Activated naive CD4-positive, alpha-beta T cell treated with anti-CD3 and anti-CD28 coated beads, Interleukin-2, amount 50 U/mL, for 24 hours (primary cell): ENCODE measurements around the gene MRPL55.

Source experiments
- H3K27ac Mint-ChIP-seq: one replicate; pipeline ENCODE4 v1.8.0; 2021; ENCODE audit warnings: mild to moderate bottlenecking, mixed read lengths
- H3K27me3 Mint-ChIP-seq: one replicate; pipeline ENCODE4 v1.8.0; 2021; ENCODE audit warnings: mixed read lengths
- H3K36me3 Mint-ChIP-seq: one replicate; pipeline ENCODE4 v1.8.0; 2021; ENCODE audit warnings: mixed read lengths
- H3K4me1 Mint-ChIP-seq: one replicate; pipeline ENCODE4 v1.8.0; 2021; ENCODE audit warnings: mixed read lengths
- H3K4me3 Mint-ChIP-seq: one replicate; pipeline ENCODE4 v1.8.0; 2021; ENCODE audit warnings: mild to moderate bottlenecking, mixed read lengths
- H3K9me3 Mint-ChIP-seq: one replicate; pipeline ENCODE4 v1.8.0; 2021; ENCODE audit warnings: mixed read lengths

The MRPL55 gene

DNA sequence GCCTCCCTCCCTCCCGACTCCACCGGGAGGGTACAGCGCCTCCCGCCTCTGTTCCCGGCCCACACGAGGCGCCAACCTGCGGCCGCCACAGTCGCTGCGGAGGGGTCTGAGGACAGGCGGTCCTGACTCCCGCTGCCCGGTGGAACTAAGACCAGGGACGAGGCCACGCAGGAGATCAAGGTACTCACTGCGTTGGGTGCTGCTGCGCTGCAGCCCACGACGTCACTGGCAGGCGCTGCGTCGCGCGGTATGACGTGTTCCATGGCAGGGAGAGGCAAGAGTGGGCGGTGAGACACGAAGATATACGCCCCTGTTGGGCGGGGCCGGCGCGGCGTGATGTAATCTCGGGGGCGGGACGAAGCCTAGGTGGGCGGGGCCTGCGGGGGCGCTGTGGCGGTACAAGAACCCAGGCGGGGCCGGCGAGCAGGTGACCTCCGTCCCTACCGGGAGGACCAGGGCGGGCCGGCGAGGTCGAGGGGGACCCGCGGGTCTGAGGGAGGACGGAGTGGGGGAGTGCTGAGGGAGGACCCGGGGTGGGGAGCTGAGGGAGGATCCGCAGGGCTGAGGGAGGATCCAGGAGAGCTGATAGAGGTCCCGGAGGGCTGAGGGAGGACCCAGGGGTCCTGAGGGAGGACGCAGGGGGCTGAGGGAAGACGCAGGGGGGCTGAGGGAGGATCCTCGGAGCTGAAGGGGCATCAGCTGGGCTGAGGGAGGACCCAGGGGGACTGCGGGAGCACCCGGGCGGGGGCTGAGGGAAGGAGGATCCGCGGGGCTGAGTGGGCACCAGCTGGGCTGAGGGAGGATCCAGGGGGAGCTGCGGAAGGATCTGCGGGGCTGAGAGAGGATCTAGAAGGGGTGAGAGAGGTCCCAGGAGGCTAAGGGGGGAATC is at the start of gene MRPL55:
MRPL55 (minus strand) TSS at position 227 of the 889 bp plus-strand sequence. CDS start 1,039 bp downstream, outside the sequence.
- H3K9me3 Mint-ChIP-seq = no peaks in the 10 kb centered on the region
- H3K4me3 Mint-ChIP-seq = peak within 1 kb of the TSS; percentile 93
- H3K27me3 Mint-ChIP-seq = no peaks in the 10 kb centered on the region
- no peaks in the 10 kb centered on the region for H3K36me3 Mint-ChIP-seq
- H3K4me1 Mint-ChIP-seq = peaks cover 29% of the 10 kb centered on the region
- H3K27ac Mint-ChIP-seq = peak within 1 kb of the TSS; percentile 94

DNA sequence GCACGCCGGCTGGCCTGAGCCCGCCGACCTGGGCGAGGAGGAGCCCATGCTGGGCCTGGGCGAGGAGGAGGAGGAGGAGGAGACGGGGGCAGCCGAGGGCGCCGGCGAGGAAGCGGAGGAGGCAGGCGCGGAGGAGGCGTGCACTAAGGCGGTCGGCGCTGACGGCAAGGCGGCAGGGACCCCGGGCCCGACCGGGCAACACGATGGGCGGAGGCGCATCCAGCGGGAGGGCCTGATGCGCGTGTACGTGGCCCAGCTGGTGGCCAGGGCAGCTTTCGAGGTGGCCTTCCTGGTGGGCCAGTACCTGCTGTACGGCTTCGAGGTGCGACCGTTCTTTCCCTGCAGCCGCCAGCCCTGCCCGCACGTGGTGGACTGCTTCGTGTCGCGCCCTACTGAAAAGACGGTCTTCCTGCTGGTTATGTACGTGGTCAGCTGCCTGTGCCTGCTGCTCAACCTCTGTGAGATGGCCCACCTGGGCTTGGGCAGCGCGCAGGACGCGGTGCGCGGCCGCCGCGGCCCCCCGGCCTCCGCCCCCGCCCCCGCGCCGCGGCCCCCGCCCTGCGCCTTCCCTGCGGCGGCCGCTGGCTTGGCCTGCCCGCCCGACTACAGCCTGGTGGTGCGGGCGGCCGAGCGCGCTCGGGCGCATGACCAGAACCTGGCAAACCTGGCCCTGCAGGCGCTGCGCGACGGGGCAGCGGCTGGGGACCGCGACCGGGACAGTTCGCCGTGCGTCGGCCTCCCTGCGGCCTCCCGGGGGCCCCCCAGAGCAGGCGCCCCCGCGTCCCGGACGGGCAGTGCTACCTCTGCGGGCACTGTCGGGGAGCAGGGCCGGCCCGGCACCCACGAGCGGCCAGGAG is 49.3 kb upstream of the MRPL55 start:
- Mint-ChIP-seq H3K4me3 (no peak overlapping the region), H3K4me1 (peaks cover 23% of the 10 kb centered on the region), H3K27ac (no peak overlapping the region), H3K27me3 (no peaks in the 10 kb centered on the region), H3K9me3 (no peaks in the 10 kb centered on the region), H3K36me3 (no peaks in the 10 kb centered on the region)

DNA sequence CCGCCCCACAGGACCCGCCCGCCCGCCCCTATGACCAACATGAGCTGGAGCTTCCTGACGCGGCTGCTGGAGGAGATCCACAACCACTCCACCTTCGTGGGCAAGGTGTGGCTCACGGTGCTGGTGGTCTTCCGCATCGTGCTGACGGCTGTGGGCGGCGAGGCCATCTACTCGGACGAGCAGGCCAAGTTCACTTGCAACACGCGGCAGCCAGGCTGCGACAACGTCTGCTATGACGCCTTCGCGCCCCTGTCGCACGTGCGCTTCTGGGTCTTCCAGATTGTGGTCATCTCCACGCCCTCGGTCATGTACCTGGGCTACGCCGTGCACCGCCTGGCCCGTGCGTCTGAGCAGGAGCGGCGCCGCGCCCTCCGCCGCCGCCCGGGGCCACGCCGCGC is 48.6 kb upstream of the MRPL55 start:
- peaks cover 23% of the 10 kb centered on the region for H3K4me1 Mint-ChIP-seq
- H3K9me3 Mint-ChIP-seq = no peaks in the 10 kb centered on the region
- H3K27me3 Mint-ChIP-seq = no peaks in the 10 kb centered on the region
- H3K27ac Mint-ChIP-seq = no peak overlapping the region
- H3K36me3 Mint-ChIP-seq = no peaks in the 10 kb centered on the region
- H3K4me3 Mint-ChIP-seq = no peak overlapping the region

DNA sequence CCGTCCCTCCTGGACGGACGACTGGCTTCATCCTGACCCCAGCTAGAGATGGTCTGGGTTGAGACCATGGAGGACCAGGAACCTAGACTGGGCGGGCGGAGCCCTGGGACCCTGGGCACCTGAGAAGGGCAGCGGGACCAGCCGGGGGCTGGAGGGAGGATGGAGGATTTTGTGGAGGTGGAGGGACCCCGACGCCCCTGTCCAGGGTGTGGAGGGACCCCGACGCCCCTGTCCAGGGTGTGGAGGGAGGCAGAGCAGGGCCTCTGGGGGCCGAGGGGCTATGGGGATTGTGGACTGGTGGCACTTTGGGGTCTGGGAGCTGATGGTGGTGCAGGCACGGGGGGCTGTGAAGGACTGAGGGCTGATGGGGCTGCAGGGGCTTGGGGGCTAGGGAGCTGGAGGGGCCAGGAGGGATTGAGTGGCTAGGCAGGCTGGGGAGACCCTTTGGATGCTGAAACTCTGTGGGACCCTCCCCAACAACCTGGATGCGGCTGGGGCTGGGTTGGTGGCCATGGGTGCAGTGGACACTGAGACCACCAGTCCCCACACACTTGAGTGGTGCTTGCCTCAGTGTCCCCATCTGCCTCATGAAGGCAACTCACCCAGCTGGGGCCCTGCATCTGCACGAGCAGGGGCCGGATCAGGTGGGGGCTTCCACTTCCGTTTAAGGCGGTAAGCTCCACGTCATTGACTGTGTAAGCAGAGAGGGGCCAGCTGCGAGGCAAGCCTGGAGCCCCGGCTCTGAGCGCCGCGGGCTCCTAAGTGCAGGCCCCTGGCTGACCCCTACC is 48.0 kb upstream of the MRPL55 start:
- Mint-ChIP-seq H3K36me3 (no peaks in the 10 kb centered on the region), H3K9me3 (no peaks in the 10 kb centered on the region), H3K27me3 (no peaks in the 10 kb centered on the region), H3K4me1 (peaks cover 20% of the 10 kb centered on the region), H3K4me3 (no peak overlapping the region), H3K27ac (no peak overlapping the region)

DNA sequence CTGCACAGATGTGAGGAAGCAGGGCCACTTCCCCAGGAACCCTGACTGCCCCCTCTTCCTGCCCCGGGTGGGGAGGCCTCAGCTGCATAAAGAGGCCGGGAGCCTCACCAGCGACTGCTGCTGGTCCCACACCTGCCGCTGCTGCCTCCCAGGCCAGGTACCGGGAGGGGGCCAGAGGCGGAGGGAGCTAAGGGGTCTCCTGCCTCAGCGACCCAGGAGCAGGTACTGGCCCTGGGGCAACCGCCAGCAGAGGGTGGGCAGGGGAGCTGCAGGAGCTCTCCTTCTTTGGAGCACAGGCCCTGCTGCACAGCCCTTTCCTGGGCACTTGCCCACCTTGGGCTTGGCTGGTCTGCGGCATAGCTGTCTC is 47.4 kb upstream of the MRPL55 start:
- Mint-ChIP-seq H3K27ac (no peak overlapping the region), H3K4me1 (peaks cover 14% of the 10 kb centered on the region), H3K4me3 (no peak overlapping the region), H3K27me3 (no peaks in the 10 kb centered on the region), H3K36me3 (no peaks in the 10 kb centered on the region), H3K9me3 (no peaks in the 10 kb centered on the region)

DNA sequence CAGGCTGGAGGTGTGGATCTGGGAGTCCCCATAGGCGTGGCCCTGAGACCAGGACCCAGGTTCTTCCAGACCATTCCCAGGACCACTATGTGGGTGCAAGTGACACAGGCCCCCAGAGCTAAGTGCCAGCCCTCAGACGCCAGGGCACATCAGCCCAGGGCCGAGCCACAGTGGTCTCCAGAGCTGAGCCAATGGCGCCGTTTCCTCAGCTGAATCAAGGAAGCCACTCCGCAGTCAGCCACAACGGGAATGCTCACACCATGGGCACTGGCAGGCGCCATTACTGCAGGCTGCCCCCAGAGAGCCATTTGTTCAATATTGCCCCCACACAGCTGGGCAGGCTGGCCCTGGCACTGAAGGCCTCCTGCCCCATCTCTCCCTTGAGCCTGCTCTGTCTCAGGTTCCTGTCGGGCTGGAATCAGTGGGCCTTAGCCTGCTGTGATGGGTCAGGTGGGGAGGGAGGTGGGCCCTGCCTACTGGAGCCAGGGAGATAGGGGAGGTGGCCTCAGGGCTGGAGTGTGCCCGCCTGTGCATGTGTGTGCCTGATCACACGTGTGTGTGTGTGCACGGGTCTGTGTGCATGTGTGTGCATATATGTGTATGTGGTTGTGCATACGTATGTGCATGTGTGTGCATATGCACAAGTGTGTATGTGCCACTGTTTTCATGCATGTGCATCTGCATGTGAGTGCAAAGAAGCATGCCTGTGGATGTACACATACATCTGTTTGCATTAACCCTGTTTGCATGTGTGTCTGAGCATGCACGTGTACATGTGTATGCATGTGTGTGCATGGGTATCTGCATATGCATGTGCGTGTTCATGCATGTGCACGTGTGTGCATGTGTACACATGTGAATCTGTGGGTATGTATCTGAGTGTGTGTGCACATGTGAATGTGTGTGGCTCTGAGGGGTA is 46.8 kb upstream of the MRPL55 start:
- Mint-ChIP-seq H3K36me3 (no peaks in the 10 kb centered on the region), H3K4me1 (peaks cover 11% of the 10 kb centered on the region), H3K27me3 (no peaks in the 10 kb centered on the region), H3K27ac (no peak overlapping the region), H3K9me3 (no peaks in the 10 kb centered on the region), H3K4me3 (no peak overlapping the region)

DNA sequence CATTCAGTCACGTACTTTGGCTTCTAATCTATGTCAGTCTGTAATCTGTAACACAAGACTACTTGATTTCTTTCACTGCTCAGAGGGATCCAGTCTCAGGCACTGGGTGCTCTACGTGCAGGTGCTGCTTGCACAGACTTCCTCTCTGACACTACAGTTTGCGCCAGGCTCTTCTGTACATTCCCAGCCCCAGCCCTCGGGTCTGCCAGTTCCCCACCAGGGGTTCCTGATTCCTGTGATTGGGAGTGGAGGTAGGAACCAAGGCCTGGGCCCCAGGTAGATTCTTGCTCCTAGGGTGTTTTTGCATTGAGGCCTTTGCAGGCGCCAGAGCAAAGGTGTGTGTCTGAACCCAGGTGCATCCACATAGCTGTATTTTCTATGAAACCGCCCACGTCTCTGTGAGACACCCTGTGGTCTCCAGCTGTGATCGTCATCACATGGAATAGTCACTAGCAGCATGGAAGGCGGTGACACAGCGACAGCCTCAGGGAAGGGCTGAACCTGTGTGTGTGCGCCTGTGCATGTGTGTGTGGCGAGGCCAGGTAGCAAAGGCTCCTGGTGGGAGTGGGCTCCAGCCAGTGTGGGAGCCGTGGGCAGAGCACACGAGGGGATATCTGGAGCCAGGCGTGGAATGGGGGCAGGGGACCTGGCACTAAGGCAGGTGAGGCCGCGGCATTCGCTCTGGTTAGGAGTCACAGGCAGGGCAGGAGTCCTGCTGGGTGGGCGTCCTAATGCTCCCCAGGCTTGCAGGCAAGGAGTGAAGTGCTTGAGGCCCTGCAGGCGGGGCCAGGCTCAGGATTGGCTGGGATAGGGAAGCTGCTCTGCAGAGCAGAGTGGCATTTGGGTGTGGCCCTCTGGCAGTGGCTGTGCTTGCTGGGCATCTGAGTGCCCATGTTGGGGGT is 45.8 kb upstream of the MRPL55 start:
- Mint-ChIP-seq H3K4me3 (no peak overlapping the region), H3K27ac (peak overlapping the region; percentile 13), H3K27me3 (no peaks in the 10 kb centered on the region), H3K9me3 (no peaks in the 10 kb centered on the region), H3K36me3 (no peaks in the 10 kb centered on the region), H3K4me1 (peaks cover 11% of the 10 kb centered on the region)

DNA sequence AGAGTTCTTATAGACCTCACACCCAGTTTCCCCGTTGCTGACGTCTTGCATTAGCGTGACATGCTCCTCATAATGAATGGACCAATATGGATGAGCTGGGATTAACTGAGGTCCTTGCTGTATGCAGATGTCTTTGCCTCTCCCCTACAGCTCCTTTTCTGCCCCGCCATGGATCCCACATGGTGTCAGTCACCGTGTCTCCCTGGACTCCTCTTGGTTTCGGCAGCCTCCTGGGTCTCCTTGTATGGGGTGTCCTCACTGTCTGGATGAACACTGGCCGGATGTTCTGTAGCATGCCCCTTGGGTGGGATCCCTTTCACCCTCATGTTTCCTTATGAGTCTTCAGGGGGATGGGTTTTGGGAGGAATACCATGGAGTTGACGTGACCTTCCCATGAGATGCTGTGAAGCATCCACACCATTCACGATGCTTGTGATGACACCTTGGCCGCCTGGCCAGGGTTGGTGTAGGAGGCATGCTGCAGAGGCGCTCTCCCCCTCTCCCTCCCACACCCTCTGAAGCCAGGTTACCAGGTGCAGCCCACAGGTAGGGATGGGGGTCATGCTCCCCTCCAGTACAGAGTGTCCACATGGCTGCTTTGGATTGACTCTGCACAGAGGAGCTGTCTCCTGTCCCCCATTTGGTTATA is 45.0 kb upstream of the MRPL55 start:
- Mint-ChIP-seq H3K36me3 (no peaks in the 10 kb centered on the region), H3K4me1 (peaks cover 11% of the 10 kb centered on the region), H3K4me3 (no peak overlapping the region), H3K9me3 (no peaks in the 10 kb centered on the region), H3K27me3 (no peaks in the 10 kb centered on the region), H3K27ac (peak overlapping the region; percentile 53)

DNA sequence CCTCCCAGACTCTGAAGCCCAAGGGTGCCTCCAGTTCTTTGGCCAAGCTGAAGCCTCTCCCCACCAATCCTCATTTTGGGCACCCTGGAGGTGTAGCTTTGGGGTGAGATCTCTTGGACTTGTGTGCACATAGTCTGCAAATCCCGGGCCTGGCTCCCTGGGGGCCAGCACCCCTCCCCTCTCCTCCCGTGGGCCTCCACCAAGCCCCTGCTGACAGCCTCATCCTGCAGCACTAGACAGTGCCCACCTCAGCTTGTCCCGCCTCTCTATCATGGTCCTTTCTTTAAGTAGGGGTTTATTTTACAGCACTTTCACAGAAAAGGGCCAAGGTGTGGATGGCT is 43.8 kb upstream of the MRPL55 start:
- H3K36me3 Mint-ChIP-seq = no peaks in the 10 kb centered on the region
- H3K27me3 Mint-ChIP-seq = no peaks in the 10 kb centered on the region
- no peaks in the 10 kb centered on the region for H3K9me3 Mint-ChIP-seq
- H3K4me3 Mint-ChIP-seq = no peak overlapping the region
- H3K27ac Mint-ChIP-seq = no peak overlapping the region
- H3K4me1 Mint-ChIP-seq = peaks cover 11% of the 10 kb centered on the region

DNA sequence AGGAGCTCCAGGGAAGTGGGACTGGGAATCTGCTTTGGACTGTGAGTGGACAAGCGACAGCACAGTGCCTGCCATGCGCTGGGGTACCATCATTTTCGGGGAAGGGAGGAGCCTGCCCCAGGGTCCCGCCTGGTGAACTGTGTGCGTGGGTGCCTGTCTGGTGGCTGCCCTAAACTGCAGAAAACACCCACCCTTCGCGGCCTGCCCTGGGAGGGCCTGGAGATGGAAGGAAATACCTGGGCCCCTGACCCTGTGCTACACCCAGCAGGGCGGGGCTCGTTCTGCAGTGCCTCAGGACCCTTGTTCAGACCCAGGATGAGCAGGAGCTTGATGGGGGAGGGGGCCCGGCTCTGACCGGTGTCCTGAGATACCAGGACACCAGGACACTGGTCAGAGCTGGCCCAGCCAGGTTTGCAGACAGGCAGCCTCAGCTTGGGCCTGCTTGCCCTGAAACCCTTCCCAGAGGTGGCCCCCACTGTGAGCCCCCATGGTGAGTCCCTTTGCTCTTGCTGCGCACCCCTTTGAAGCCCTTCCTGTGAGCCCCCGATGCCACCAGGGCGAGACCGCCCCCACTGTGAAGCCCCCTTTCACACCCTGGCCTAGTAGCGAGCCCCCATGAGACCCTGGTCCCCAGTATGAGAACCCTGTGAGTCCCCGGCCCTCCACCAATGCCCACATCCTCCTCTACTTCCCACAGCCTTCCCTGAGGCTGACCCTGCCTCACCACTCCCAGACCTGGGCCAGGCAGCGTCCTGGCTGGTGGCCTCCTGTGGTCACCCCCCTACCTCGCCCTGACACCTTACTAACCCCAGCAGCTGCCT is 43.2 kb upstream of the MRPL55 start:
- Mint-ChIP-seq H3K27me3 (no peaks in the 10 kb centered on the region), H3K36me3 (no peaks in the 10 kb centered on the region), H3K4me3 (no peak overlapping the region), H3K4me1 (peaks cover 11% of the 10 kb centered on the region), H3K27ac (no peak overlapping the region), H3K9me3 (no peaks in the 10 kb centered on the region)

DNA sequence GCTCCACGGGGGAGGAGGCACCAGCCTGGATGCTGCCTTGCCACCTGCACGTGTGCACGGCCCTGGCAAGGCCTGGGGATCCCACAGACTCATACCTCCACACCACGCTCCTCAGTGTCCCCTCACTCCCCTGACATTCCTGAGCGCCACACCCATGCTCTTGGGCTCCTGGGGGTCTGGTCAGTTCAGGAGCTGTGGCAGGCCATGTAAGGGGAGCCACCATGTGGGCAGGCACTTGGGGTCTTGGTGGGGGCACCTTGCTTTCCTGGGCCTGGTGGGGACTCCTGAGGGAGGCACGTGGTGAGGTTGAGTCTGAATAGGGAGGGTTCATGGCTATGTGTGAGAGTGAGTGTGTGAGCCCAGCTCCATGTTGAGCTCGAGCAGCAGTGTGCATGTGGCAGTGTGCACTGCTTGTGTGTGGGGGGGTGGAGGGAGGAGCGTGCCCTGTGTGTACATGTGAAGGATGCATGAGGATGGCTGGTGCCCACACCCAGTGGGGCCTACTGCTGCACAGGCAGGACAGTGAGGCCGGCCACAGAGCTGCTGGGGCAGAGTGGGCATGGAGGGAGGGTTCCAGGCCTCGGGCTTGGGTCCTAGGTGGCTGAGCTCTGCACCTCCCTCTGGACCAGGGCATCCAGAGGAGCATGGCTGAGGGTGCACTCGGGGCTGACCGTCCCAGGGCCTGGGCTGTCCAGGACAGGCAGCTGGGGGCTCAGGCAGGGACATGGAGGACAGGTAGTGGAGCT is 42.3 kb upstream of the MRPL55 start:
- Mint-ChIP-seq H3K27me3 (no peaks in the 10 kb centered on the region), H3K9me3 (no peaks in the 10 kb centered on the region), H3K4me1 (peaks cover 11% of the 10 kb centered on the region), H3K4me3 (no peak overlapping the region), H3K36me3 (no peaks in the 10 kb centered on the region), H3K27ac (no peak overlapping the region)

DNA sequence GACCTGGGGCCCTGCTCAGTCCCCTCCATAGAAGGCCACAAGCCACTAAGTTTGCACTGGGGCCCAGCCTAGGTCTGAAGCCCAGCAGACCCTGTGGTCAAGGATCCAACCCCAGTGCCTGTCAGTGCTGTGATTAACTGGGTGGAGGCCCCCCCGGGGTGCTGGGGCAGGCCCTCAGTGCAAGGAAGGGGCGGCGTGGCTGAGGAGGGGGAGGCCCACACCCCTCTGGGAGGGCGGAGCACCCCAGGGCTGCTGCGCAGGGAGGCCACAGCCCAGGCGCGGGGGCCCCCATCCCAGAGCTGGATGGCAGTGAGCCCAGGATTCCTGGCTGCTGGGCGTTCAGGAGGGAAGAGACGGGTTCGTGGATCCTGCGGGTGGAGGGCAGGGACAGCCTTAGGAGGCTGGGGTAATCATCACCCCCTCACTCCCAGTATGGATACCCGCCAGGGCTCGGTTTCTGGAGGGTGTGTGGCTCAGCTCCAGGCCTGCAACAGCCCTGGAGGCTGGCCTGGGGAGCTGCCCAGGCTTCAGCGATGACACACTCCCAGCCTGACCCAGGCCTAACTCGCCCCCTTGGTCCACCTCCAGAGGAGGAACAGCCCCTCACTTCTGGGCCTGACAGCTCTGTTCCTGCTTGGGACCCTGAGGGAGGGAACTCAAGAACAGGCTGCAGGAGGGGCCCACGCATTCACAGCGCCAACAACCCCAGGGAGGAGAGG is 41.5 kb upstream of the MRPL55 start:
- peaks cover 11% of the 10 kb centered on the region for H3K4me1 Mint-ChIP-seq
- no peak overlapping the region for H3K27ac Mint-ChIP-seq
- no peaks in the 10 kb centered on the region for H3K27me3 Mint-ChIP-seq
- H3K4me3 Mint-ChIP-seq = no peak overlapping the region
- no peaks in the 10 kb centered on the region for H3K9me3 Mint-ChIP-seq
- H3K36me3 Mint-ChIP-seq = no peaks in the 10 kb centered on the region
